ENCODE results near the gene SERF1B.
"Not testable (repeated sequence)": the region's sequence is repeated elsewhere in the genome, so short reads cannot be mapped to it uniquely, and the experiment has no call there.

SERF1B gene

GRCh38 chr5:70025106-70025844, at the start of gene SERF1B:
Gene SERF1B, plus strand, starts transcription at chr5:70025251. Its CDS starts 201 bp downstream, at chr5:70025452.
- not testable (repeated sequence) for H3K27ac ChIP-seq (ENCODE audit: low read length); H3K4me3 ChIP-seq (ENCODE audit: low read length); H3K9ac ChIP-seq (ENCODE audit: low read length); H3K4me1 ChIP-seq (ENCODE audit: control insufficient read depth, low read depth, low read length); H3K27me3 ChIP-seq (ENCODE audit: control insufficient read depth, insufficient read depth, low read length); H3K9me3 ChIP-seq (ENCODE audit: control insufficient read depth, low read depth, low read length); H3K36me3 ChIP-seq (ENCODE audit: control insufficient read depth, low read depth, low read length)

- not testable (repeated sequence) for H3K27me3 ChIP-seq (ENCODE audit: control insufficient read depth, insufficient read depth, low read length); H3K9me3 ChIP-seq (ENCODE audit: control insufficient read depth, low read depth, low read length); H3K4me3 ChIP-seq (ENCODE audit: low read length); H3K27ac ChIP-seq (ENCODE audit: low read length); H3K4me1 ChIP-seq (ENCODE audit: control insufficient read depth, low read depth, low read length); H3K36me3 ChIP-seq (ENCODE audit: control insufficient read depth, low read depth, low read length); H3K9ac ChIP-seq (ENCODE audit: low read length)
These were observed 33.3 kb upstream of the SERF1B start for GRCh38 chr5:69991713-69992112.

- not testable (repeated sequence) for H3K36me3 ChIP-seq (ENCODE audit: control insufficient read depth, low read depth, low read length); H3K27me3 ChIP-seq (ENCODE audit: control insufficient read depth, insufficient read depth, low read length); H3K9me3 ChIP-seq (ENCODE audit: control insufficient read depth, low read depth, low read length); H3K4me1 ChIP-seq (ENCODE audit: control insufficient read depth, low read depth, low read length); H3K4me3 ChIP-seq (ENCODE audit: low read length); H3K27ac ChIP-seq (ENCODE audit: low read length); H3K9ac ChIP-seq (ENCODE audit: low read length)
These were observed 29.5 kb upstream of the SERF1B start for GRCh38 chr5:69995535-69995934.

- not testable (repeated sequence) for H3K4me1 ChIP-seq (ENCODE audit: control insufficient read depth, low read depth, low read length); H3K27ac ChIP-seq (ENCODE audit: low read length); H3K36me3 ChIP-seq (ENCODE audit: control insufficient read depth, low read depth, low read length); H3K27me3 ChIP-seq (ENCODE audit: control insufficient read depth, insufficient read depth, low read length); H3K9me3 ChIP-seq (ENCODE audit: control insufficient read depth, low read depth, low read length); H3K9ac ChIP-seq (ENCODE audit: low read length); H3K4me3 ChIP-seq (ENCODE audit: low read length)
These were observed 4.4 kb upstream of the SERF1B start for GRCh38 chr5:70020660-70021059.

GRCh38 chr5:70025845-70026145, 744 bp downstream of the SERF1B start:
- not testable (repeated sequence) for H3K4me3 ChIP-seq (ENCODE audit: low read length); H3K9ac ChIP-seq (ENCODE audit: low read length); H3K36me3 ChIP-seq (ENCODE audit: control insufficient read depth, low read depth, low read length); H3K4me1 ChIP-seq (ENCODE audit: control insufficient read depth, low read depth, low read length); H3K27me3 ChIP-seq (ENCODE audit: control insufficient read depth, insufficient read depth, low read length); H3K9me3 ChIP-seq (ENCODE audit: control insufficient read depth, low read depth, low read length); H3K27ac ChIP-seq (ENCODE audit: low read length)

GRCh38 chr5:70031204-70031603, 6.2 kb downstream of the SERF1B start:
- not testable (repeated sequence) for H3K4me3 ChIP-seq (ENCODE audit: low read length); H3K9me3 ChIP-seq (ENCODE audit: control insufficient read depth, low read depth, low read length); H3K4me1 ChIP-seq (ENCODE audit: control insufficient read depth, low read depth, low read length); H3K36me3 ChIP-seq (ENCODE audit: control insufficient read depth, low read depth, low read length); H3K9ac ChIP-seq (ENCODE audit: low read length); H3K27me3 ChIP-seq (ENCODE audit: control insufficient read depth, insufficient read depth, low read length); H3K27ac ChIP-seq (ENCODE audit: low read length)

GRCh38 chr5:70041411-70041810, 16.4 kb downstream of the SERF1B start:
- not testable (repeated sequence) for H3K36me3 ChIP-seq (ENCODE audit: control insufficient read depth, low read depth, low read length); H3K4me1 ChIP-seq (ENCODE audit: control insufficient read depth, low read depth, low read length); H3K27ac ChIP-seq (ENCODE audit: low read length); H3K9ac ChIP-seq (ENCODE audit: low read length); H3K9me3 ChIP-seq (ENCODE audit: control insufficient read depth, low read depth, low read length); H3K4me3 ChIP-seq (ENCODE audit: low read length); H3K27me3 ChIP-seq (ENCODE audit: control insufficient read depth, insufficient read depth, low read length)

GRCh38 chr5:70049790-70050142, 24.7 kb downstream of the SERF1B start:
- H3K4me3 ChIP-seq (ENCODE audit: low read length), result not testable (repeated sequence)

GRCh38 chr5:70056289-70056942, 31.4 kb downstream of the SERF1B start:
- not testable (repeated sequence) for H3K9ac ChIP-seq (ENCODE audit: low read length)

More at GRCh38 chr5:70049790-70050142, 24.7 kb downstream of the SERF1B start:
- not testable (repeated sequence) for H3K4me1 ChIP-seq (ENCODE audit: control insufficient read depth, low read depth, low read length); H3K27me3 ChIP-seq (ENCODE audit: control insufficient read depth, insufficient read depth, low read length); H3K9ac ChIP-seq (ENCODE audit: low read length); H3K27ac ChIP-seq (ENCODE audit: low read length); H3K9me3 ChIP-seq (ENCODE audit: control insufficient read depth, low read depth, low read length); H3K36me3 ChIP-seq (ENCODE audit: control insufficient read depth, low read depth, low read length)

GRCh38 chr5:70057140-70057539, 32.1 kb downstream of the SERF1B start:
- not testable (repeated sequence) for H3K27ac ChIP-seq (ENCODE audit: low read length); H3K4me3 ChIP-seq (ENCODE audit: low read length); H3K4me1 ChIP-seq (ENCODE audit: control insufficient read depth, low read depth, low read length); H3K9ac ChIP-seq (ENCODE audit: low read length); H3K27me3 ChIP-seq (ENCODE audit: control insufficient read depth, insufficient read depth, low read length); H3K9me3 ChIP-seq (ENCODE audit: control insufficient read depth, low read depth, low read length); H3K36me3 ChIP-seq (ENCODE audit: control insufficient read depth, low read depth, low read length)

More at GRCh38 chr5:70056289-70056942, 31.4 kb downstream of the SERF1B start:
- not testable (repeated sequence) for H3K4me1 ChIP-seq (ENCODE audit: control insufficient read depth, low read depth, low read length); H3K9me3 ChIP-seq (ENCODE audit: control insufficient read depth, low read depth, low read length); H3K4me3 ChIP-seq (ENCODE audit: low read length); H3K27me3 ChIP-seq (ENCODE audit: control insufficient read depth, insufficient read depth, low read length); H3K27ac ChIP-seq (ENCODE audit: low read length); H3K36me3 ChIP-seq (ENCODE audit: control insufficient read depth, low read depth, low read length)

GRCh38 chr5:70077632-70078031, 52.6 kb downstream of the SERF1B start:
- not testable (repeated sequence) for H3K27ac ChIP-seq (ENCODE audit: low read length); H3K27me3 ChIP-seq (ENCODE audit: control insufficient read depth, insufficient read depth, low read length); H3K36me3 ChIP-seq (ENCODE audit: control insufficient read depth, low read depth, low read length); H3K4me1 ChIP-seq (ENCODE audit: control insufficient read depth, low read depth, low read length); H3K4me3 ChIP-seq (ENCODE audit: low read length); H3K9me3 ChIP-seq (ENCODE audit: control insufficient read depth, low read depth, low read length); H3K9ac ChIP-seq (ENCODE audit: low read length)

- not testable (repeated sequence) for H3K27me3 ChIP-seq (ENCODE audit: control insufficient read depth, insufficient read depth, low read length); H3K4me1 ChIP-seq (ENCODE audit: control insufficient read depth, low read depth, low read length); H3K27ac ChIP-seq (ENCODE audit: low read length); H3K4me3 ChIP-seq (ENCODE audit: low read length); H3K9ac ChIP-seq (ENCODE audit: low read length); H3K9me3 ChIP-seq (ENCODE audit: control insufficient read depth, low read depth, low read length); H3K36me3 ChIP-seq (ENCODE audit: control insufficient read depth, low read depth, low read length)
These were observed 63.9 kb downstream of the SERF1B start for GRCh38 chr5:70088907-70089464.

Measured in iPS-18a (cell line).